HepG2 (cell line): ENCODE results near the gene MSI2. TPM values are rescaled to one million over a fixed set of nuclear protein-coding genes. Genes with fewer than 3 reads are reported as not detected.

Experiments
- ATF7-NPFF ChIP-seq: sonication (generic); formaldehyde crosslinking; IDR thresholded peaks from 2 replicates; pipeline ENCODE4 v1.8.1; 2023; ENCODE audit warnings: mild to moderate bottlenecking, low read depth, missing genetic modification reagents, moderate library complexity
- FOXO1 ChIP-seq: sonication (generic); formaldehyde crosslinking; IDR thresholded peaks from 2 replicates; pipeline ENCODE4 v1.4.0; 2020; ENCODE audit warnings: missing genetic modification reagents
- GFI1 ChIP-seq: sonication (generic); formaldehyde crosslinking; IDR thresholded peaks from 2 replicates; pipeline ENCODE4 v1.5.0; 2020; ENCODE audit warnings: missing genetic modification reagents, mild to moderate bottlenecking, borderline replicate concordance
- MAF1 ChIP-seq: sonication (generic); formaldehyde crosslinking; IDR thresholded peaks from 2 replicates; pipeline ENCODE4 v1.5.0; 2020; ENCODE audit warnings: missing genetic modification reagents, borderline replicate concordance
- MLLT10 ChIP-seq: sonication (generic); formaldehyde crosslinking; IDR thresholded peaks from 2 replicates; pipeline ENCODE4 v1.4.0; 2020; ENCODE audit warnings: missing genetic modification reagents
- POLR2AphosphoS2 ChIP-seq: IDR thresholded peaks from 2 replicates; pipeline ENCODE4 v1.6.1; 2011; ENCODE audit warnings: low read depth, low read length, improper control_type of control experiment
- ZFAT ChIP-seq: sonication (generic); formaldehyde crosslinking; conservative IDR thresholded peaks from 2 replicates; pipeline ENCODE4 v1.8.1; 2023; ENCODE audit warnings: missing genetic modification reagents, inconsistent platforms
- ZFP62 ChIP-seq: sonication (generic); formaldehyde crosslinking; IDR thresholded peaks from 2 replicates; pipeline ENCODE4 v1.4.0; 2020; ENCODE audit warnings: missing genetic modification reagents
- ZNF3 ChIP-seq: IDR thresholded peaks from 2 replicates; pipeline ENCODE4 v1.7.0; 2017; ENCODE audit warnings: inconsistent platforms
- ZNF30 ChIP-seq: sonication (generic); formaldehyde crosslinking; IDR thresholded peaks from 2 replicates; pipeline ENCODE4 v1.5.0; 2020; ENCODE audit warnings: mild to moderate bottlenecking, missing genetic modification reagents
- ZNF839 ChIP-seq: sonication (generic); formaldehyde crosslinking; IDR thresholded peaks from 2 replicates; pipeline ENCODE4 v1.4.0; 2020; ENCODE audit warnings: missing genetic modification reagents, mild to moderate bottlenecking, borderline replicate concordance
- polyA plus RNA-seq, 8 experiments: library from polyadenylated mRNA; depleted of rRNA in 3 of 8; stranded (reverse) in 7 of 8; unstranded in 1 of 8; fragments of >200 nt; fragmentation: Illumina TruSeq in 4 of 8; extraction: Trizol in 4 of 8; gene quantifications; 2 replicates each; pipeline versions ENCODE4 v1.2.1 to v1.2.3, GENCODE V29; 2011 to 2016; ENCODE audit warnings: low read depth in 4 of 8, missing spikeins in 1 of 8, mixed read lengths in 1 of 8; ENCODE audit not compliant: insufficient read depth in 1 of 8
- total RNA-seq, 5 experiments: library from RNA; depleted of rRNA; stranded (reverse); fragments of >200 nt; fragmentation: Illumina TruSeq; extraction: Trizol; gene quantifications; 2 replicates each; pipeline ENCODE4 v1.2.3, GENCODE V29; 2016; ENCODE audit warnings: low read depth in 1 of 5
- TF ChIP-seq, protein P1 (sequence below): IDR thresholded peaks from 2 replicates; pipeline ENCODE4 v1.6.1; 2016; ENCODE audit warnings: low read depth, missing genetic modification reagents, missing compliant biosample characterization
- TF ChIP-seq, protein P2 (sequence below): sonication (generic); IDR thresholded peaks from 2 replicates; pipeline ENCODE4 v1.6.1; 2016; ENCODE audit warnings: low read depth, borderline replicate concordance
- TF ChIP-seq, protein P3 (sequence below): sonication (generic); formaldehyde crosslinking; IDR thresholded peaks from 2 replicates; pipeline ENCODE4 v1.4.0; 2020; ENCODE audit warnings: missing genetic modification reagents
- TF ChIP-seq, protein P4 (sequence below): sonication (generic); formaldehyde crosslinking; conservative IDR thresholded peaks from 2 replicates; pipeline ENCODE4 v1.4.0; 2020; ENCODE audit warnings: missing genetic modification reagents
- TF ChIP-seq, protein P5 (sequence below): sonication (generic); formaldehyde crosslinking; IDR thresholded peaks from 2 replicates; pipeline ENCODE4 v1.4.0; 2020; ENCODE audit warnings: mild to moderate bottlenecking, missing genetic modification reagents

Gene MSI2
- total and polyA plus RNA-seq, 2 of the 13 experiments (the other 11 are each of a cell fraction or from before 2014, with no cell fraction given) = 77.5 to 78.4 TPM

DNA sequence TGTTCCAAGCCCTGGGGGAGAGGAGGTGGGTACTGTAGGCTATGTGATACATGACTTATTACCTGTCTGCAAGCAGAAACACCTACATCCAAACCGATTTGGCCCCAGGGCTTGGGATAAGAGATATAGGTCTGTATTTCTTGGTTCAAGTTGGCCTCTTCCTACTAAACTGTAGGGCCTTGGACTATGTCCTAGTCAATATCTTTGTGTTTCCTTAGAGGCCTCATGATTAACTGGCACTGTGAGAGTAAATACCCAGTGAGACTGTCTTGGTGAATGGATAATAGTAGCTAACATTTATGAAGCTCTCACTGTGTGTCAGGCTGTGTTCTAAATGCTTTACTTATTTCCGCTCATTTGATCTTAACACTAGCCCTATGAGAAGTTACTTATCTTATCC lies 70.0 kb downstream of the MSI2 start (continued):
- no peak for TF ChIP-seq ZFAT (CRISPR knock-in tag)
- TF ChIP-seq ZNF30 (CRISPR knock-in tag) = no peak
- TF ChIP-seq, protein P1, sequence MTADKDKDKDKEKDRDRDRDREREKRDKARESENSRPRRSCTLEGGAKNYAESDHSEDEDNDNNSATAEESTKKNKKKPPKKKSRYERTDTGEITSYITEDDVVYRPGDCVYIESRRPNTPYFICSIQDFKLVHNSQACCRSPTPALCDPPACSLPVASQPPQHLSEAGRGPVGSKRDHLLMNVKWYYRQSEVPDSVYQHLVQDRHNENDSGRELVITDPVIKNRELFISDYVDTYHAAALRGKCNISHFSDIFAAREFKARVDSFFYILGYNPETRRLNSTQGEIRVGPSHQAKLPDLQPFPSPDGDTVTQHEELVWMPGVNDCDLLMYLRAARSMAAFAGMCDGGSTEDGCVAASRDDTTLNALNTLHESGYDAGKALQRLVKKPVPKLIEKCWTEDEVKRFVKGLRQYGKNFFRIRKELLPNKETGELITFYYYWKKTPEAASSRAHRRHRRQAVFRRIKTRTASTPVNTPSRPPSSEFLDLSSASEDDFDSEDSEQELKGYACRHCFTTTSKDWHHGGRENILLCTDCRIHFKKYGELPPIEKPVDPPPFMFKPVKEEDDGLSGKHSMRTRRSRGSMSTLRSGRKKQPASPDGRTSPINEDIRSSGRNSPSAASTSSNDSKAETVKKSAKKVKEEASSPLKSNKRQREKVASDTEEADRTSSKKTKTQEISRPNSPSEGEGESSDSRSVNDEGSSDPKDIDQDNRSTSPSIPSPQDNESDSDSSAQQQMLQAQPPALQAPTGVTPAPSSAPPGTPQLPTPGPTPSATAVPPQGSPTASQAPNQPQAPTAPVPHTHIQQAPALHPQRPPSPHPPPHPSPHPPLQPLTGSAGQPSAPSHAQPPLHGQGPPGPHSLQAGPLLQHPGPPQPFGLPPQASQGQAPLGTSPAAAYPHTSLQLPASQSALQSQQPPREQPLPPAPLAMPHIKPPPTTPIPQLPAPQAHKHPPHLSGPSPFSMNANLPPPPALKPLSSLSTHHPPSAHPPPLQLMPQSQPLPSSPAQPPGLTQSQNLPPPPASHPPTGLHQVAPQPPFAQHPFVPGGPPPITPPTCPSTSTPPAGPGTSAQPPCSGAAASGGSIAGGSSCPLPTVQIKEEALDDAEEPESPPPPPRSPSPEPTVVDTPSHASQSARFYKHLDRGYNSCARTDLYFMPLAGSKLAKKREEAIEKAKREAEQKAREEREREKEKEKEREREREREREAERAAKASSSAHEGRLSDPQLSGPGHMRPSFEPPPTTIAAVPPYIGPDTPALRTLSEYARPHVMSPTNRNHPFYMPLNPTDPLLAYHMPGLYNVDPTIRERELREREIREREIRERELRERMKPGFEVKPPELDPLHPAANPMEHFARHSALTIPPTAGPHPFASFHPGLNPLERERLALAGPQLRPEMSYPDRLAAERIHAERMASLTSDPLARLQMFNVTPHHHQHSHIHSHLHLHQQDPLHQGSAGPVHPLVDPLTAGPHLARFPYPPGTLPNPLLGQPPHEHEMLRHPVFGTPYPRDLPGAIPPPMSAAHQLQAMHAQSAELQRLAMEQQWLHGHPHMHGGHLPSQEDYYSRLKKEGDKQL (CRISPR knock-in tag) = no peak
- TF ChIP-seq, protein P2, sequence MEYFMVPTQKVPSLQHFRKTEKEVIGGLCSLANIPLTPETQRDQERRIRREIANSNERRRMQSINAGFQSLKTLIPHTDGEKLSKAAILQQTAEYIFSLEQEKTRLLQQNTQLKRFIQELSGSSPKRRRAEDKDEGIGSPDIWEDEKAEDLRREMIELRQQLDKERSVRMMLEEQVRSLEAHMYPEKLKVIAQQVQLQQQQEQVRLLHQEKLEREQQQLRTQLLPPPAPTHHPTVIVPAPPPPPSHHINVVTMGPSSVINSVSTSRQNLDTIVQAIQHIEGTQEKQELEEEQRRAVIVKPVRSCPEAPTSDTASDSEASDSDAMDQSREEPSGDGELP = no peak
- no peak for TF ChIP-seq ZNF3 (CRISPR knock-in tag)
- TF ChIP-seq MLLT10 = no peak
- TF ChIP-seq, protein P3, sequence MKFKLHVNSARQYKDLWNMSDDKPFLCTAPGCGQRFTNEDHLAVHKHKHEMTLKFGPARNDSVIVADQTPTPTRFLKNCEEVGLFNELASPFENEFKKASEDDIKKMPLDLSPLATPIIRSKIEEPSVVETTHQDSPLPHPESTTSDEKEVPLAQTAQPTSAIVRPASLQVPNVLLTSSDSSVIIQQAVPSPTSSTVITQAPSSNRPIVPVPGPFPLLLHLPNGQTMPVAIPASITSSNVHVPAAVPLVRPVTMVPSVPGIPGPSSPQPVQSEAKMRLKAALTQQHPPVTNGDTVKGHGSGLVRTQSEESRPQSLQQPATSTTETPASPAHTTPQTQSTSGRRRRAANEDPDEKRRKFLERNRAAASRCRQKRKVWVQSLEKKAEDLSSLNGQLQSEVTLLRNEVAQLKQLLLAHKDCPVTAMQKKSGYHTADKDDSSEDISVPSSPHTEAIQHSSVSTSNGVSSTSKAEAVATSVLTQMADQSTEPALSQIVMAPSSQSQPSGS (CRISPR knock-in tag) = no peak
- no peak for TF ChIP-seq MAF1
- TF ChIP-seq ZFP62 (CRISPR knock-in tag) = no peak
- TF ChIP-seq FOXO1 (CRISPR knock-in tag) = 0 out of 2 replicates have a peak, but pooled peaks have one; percentile 35
- TF ChIP-seq ATF7-NPFF = no peak
- TF ChIP-seq, protein P4, sequence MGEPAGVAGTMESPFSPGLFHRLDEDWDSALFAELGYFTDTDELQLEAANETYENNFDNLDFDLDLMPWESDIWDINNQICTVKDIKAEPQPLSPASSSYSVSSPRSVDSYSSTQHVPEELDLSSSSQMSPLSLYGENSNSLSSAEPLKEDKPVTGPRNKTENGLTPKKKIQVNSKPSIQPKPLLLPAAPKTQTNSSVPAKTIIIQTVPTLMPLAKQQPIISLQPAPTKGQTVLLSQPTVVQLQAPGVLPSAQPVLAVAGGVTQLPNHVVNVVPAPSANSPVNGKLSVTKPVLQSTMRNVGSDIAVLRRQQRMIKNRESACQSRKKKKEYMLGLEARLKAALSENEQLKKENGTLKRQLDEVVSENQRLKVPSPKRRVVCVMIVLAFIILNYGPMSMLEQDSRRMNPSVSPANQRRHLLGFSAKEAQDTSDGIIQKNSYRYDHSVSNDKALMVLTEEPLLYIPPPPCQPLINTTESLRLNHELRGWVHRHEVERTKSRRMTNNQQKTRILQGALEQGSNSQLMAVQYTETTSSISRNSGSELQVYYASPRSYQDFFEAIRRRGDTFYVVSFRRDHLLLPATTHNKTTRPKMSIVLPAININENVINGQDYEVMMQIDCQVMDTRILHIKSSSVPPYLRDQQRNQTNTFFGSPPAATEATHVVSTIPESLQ = no peak
- no peak for TF ChIP-seq ZNF839
- TF ChIP-seq POLR2AphosphoS2 = no peak
- TF ChIP-seq, protein P5, sequence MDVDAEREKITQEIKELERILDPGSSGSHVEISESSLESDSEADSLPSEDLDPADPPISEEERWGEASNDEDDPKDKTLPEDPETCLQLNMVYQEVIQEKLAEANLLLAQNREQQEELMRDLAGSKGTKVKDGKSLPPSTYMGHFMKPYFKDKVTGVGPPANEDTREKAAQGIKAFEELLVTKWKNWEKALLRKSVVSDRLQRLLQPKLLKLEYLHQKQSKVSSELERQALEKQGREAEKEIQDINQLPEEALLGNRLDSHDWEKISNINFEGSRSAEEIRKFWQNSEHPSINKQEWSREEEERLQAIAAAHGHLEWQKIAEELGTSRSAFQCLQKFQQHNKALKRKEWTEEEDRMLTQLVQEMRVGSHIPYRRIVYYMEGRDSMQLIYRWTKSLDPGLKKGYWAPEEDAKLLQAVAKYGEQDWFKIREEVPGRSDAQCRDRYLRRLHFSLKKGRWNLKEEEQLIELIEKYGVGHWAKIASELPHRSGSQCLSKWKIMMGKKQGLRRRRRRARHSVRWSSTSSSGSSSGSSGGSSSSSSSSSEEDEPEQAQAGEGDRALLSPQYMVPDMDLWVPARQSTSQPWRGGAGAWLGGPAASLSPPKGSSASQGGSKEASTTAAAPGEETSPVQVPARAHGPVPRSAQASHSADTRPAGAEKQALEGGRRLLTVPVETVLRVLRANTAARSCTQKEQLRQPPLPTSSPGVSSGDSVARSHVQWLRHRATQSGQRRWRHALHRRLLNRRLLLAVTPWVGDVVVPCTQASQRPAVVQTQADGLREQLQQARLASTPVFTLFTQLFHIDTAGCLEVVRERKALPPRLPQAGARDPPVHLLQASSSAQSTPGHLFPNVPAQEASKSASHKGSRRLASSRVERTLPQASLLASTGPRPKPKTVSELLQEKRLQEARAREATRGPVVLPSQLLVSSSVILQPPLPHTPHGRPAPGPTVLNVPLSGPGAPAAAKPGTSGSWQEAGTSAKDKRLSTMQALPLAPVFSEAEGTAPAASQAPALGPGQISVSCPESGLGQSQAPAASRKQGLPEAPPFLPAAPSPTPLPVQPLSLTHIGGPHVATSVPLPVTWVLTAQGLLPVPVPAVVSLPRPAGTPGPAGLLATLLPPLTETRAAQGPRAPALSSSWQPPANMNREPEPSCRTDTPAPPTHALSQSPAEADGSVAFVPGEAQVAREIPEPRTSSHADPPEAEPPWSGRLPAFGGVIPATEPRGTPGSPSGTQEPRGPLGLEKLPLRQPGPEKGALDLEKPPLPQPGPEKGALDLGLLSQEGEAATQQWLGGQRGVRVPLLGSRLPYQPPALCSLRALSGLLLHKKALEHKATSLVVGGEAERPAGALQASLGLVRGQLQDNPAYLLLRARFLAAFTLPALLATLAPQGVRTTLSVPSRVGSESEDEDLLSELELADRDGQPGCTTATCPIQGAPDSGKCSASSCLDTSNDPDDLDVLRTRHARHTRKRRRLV (CRISPR knock-in tag) = no peak
- TF ChIP-seq GFI1 (CRISPR knock-in tag) = no peak
